ENCODE data around the gene FASTK.

Gene FASTK

DNA sequence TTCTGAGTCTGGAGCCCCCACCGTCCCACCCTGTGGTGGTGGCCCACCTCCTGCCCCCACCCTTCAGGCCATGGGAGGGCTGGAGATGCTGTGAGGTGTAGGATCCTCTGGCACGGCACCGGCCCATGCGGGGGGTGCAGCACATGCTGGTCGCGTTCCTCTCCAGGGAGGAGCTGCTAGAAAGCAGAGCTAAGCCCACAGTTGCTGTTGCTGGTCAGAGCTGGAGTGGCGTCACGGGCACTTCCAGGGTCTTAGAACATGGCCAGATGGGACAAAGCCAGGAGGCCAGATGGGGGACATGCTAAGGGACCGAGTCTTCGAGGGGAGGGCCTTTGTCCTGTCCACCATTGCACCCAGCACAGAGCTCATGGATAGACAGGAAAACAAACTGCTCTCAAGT lies 27.3 kb upstream of the FASTK start:
- Histone ChIP-seq H3K79me1 (replicated peaks; ENCODE audit: low read length, poor library complexity, severe bottlenecking) (peaks cover 50% of the 10 kb centered on the region), H4K8ac (ENCODE audit: low read length) (no peak overlapping the region), H2AFZ (ENCODE audit: low read depth, low read length) (no peak overlapping the region), H3K14ac (ENCODE audit: low read length in 2 of 2) (no peak overlapping the region), H3K4me1 (ENCODE audit: control insufficient read depth, insufficient read depth, low read depth, low read length) (peaks cover 23% of the 10 kb centered on the region), H3K36me3 (ENCODE audit: control insufficient read depth in 1 of 2, insufficient read depth in 2 of 2, low read depth in 1 of 2, low read length in 2 of 2) (peaks cover 3 to 26% of the 10 kb centered on the region in 2 experiments), H3K4ac (ENCODE audit: low read depth in 1 of 2, low read length in 2 of 2) (no peak overlapping the region), H3K18ac (ENCODE audit: low read depth in 1 of 2, low read length in 2 of 2) (no peak overlapping the region), H2BK5ac (ENCODE audit: low read depth, low read length, poor library complexity, severe bottlenecking) (no peak overlapping the region), H3K23ac (ENCODE audit: low read length in 2 of 2) (no peak overlapping the region), H2BK120ac (ENCODE audit: low read depth, low read length) (no peak overlapping the region), H3K27me3 (ENCODE audit: control insufficient read depth in 1 of 2, insufficient read depth in 1 of 2, low read length in 2 of 2) (no peaks in the 10 kb centered on the region), H4K91ac (ENCODE audit: low read length) (no peak overlapping the region), H3K4me2 (ENCODE audit: low read length, poor library complexity, severe bottlenecking) (no peak overlapping the region), H2AK5ac (ENCODE audit: low read length, severe bottlenecking) (no peak overlapping the region), H3K9me3 (ENCODE audit: control insufficient read depth, low read length) (no peaks in the 10 kb centered on the region), H2BK15ac (ENCODE audit: low read depth, poor library complexity, severe bottlenecking) (no peak overlapping the region), H2BK12ac (ENCODE audit: low read length in 2 of 2) (no peak overlapping the region), H3K4me3 (ENCODE audit: insufficient read depth in 1 of 2, low read depth in 1 of 2, low read length in 2 of 2) (no peak overlapping the region), H3K27ac (ENCODE audit: low read length, poor library complexity, severe bottlenecking) (no peak overlapping the region), H3K9ac (ENCODE audit: low read length) (peak overlapping the region; percentile 38)
- WGBS: 93% methylated on average over 10 of the region's 10 CpGs
- no peak for DNase-seq

DNA sequence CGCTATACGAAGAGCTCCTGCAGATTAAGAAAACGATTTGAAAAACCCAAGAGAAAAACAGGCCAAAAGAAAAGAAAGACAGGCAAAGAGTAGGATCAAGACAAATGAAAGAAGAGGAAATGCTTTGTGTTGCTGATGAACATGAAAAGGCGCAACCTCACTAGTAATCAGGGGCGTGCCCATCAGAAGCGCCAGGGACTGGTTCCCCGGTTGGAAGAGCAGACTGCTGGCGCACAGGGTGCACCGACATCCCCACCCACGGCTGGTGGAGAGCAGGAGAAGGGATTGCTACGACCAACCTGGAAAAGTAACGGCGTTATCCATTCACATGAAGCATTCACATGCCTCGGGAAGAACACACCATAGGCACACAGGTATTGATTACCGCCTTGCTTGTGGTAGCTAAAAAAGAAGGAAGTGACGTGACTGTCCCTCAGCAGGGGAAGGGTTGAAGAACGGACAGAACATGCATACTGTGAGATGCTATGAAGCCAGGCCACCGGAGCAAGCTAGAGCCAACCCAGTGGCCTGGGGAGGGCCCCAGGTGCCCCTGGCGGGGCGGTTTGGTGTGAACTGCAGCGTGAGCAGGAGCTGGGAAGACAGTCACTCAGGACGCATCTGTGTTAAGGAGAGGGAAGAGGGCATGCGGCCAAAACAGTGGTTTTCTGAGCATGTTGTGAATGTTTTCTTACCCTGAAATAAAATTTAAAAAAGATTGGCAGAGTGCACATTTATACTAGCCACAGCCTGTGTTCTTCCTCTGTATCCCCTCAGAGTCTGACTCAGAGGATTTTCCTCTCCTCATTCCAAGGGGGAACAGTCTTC lies 24.0 kb upstream of the FASTK start:
- H3K4me1 ChIP-seq (ENCODE audit: control insufficient read depth, insufficient read depth, low read depth, low read length): peaks cover 28% of the 10 kb centered on the region
- no peak overlapping the region for H3K4me3 ChIP-seq (ENCODE audit: insufficient read depth in 1 of 2, low read depth in 1 of 2, low read length in 2 of 2)
- no peak overlapping the region for H2BK5ac ChIP-seq (ENCODE audit: low read depth, low read length, poor library complexity, severe bottlenecking)
- no peak overlapping the region for H4K8ac ChIP-seq (ENCODE audit: low read length)
- H3K79me1 ChIP-seq (replicated peaks; ENCODE audit: low read length, poor library complexity, severe bottlenecking): peaks cover 47% of the 10 kb centered on the region
- H3K4me2 ChIP-seq (ENCODE audit: low read length, poor library complexity, severe bottlenecking): no peak overlapping the region
- no peak overlapping the region for H4K91ac ChIP-seq (ENCODE audit: low read length)
- WGBS: 78% methylated on average over 22 of the region's 23 CpGs
- no peak overlapping the region for H2BK15ac ChIP-seq (ENCODE audit: low read depth, poor library complexity, severe bottlenecking)
- no peak overlapping the region for H3K4ac ChIP-seq (ENCODE audit: low read depth in 1 of 2, low read length in 2 of 2)
- no peak overlapping the region for H3K27ac ChIP-seq (ENCODE audit: low read length, poor library complexity, severe bottlenecking)
- H3K36me3 ChIP-seq (ENCODE audit: control insufficient read depth in 1 of 2, insufficient read depth in 2 of 2, low read depth in 1 of 2, low read length in 2 of 2): peaks cover 3 to 28% of the 10 kb centered on the region in 2 experiments
- H2AK5ac ChIP-seq (ENCODE audit: low read length, severe bottlenecking): no peak overlapping the region
- no peaks in the 10 kb centered on the region for H3K27me3 ChIP-seq (ENCODE audit: control insufficient read depth in 1 of 2, insufficient read depth in 1 of 2, low read length in 2 of 2)
- no peak overlapping the region for H2AFZ ChIP-seq (ENCODE audit: low read depth, low read length)
- no peak overlapping the region for H3K18ac ChIP-seq (ENCODE audit: low read depth in 1 of 2, low read length in 2 of 2)
- H3K14ac ChIP-seq (ENCODE audit: low read length in 2 of 2): no peak overlapping the region
- no peak overlapping the region for H2BK12ac ChIP-seq (ENCODE audit: low read length in 2 of 2)
- no peaks in the 10 kb centered on the region for H3K9me3 ChIP-seq (ENCODE audit: control insufficient read depth, low read length)
- H2BK120ac ChIP-seq (ENCODE audit: low read depth, low read length): no peak overlapping the region
- peak overlapping the region; percentile 41 for H3K9ac ChIP-seq (ENCODE audit: low read length)
- DNase-seq: no peak
- H3K23ac ChIP-seq (ENCODE audit: low read length in 2 of 2): no peak overlapping the region

DNA sequence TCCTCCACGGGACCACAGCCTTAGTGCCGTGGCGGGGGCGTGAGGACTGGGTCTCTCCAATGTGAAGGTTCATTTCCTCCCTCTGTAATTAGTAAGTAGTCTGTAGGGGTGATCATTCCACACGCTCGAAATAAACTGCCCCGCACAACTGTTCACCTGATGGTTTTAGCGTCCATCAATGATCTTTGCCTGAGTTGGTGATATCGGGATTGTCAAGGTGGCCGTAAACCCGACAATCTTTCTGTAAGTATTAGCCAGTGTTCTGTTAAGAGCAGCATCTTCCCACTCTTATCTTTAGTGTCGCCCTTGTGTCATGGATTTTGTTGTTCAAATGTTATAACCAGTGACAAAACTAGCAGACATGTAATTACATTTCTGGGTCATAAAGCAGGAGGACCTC lies 23.4 kb upstream of the FASTK start:
- no peak overlapping the region for H3K18ac ChIP-seq (ENCODE audit: low read depth in 1 of 2, low read length in 2 of 2)
- peaks cover 28% of the 10 kb centered on the region for H3K4me1 ChIP-seq (ENCODE audit: control insufficient read depth, insufficient read depth, low read depth, low read length)
- H4K91ac ChIP-seq (ENCODE audit: low read length): no peak overlapping the region
- H2BK12ac ChIP-seq (ENCODE audit: low read length in 2 of 2): no peak overlapping the region
- no peak overlapping the region for H3K23ac ChIP-seq (ENCODE audit: low read length in 2 of 2)
- no peak overlapping the region for H2AFZ ChIP-seq (ENCODE audit: low read depth, low read length)
- DNase-seq: no peak
- H3K27me3 ChIP-seq (ENCODE audit: control insufficient read depth in 1 of 2, insufficient read depth in 1 of 2, low read length in 2 of 2): no peaks in the 10 kb centered on the region
- H2BK5ac ChIP-seq (ENCODE audit: low read depth, low read length, poor library complexity, severe bottlenecking): no peak overlapping the region
- H3K79me1 ChIP-seq (replicated peaks; ENCODE audit: low read length, poor library complexity, severe bottlenecking): peaks cover 43% of the 10 kb centered on the region
- no peak overlapping the region for H3K4me2 ChIP-seq (ENCODE audit: low read length, poor library complexity, severe bottlenecking)
- WGBS: 83% methylated on average over 11 of the region's 12 CpGs
- no peak overlapping the region for H2AK5ac ChIP-seq (ENCODE audit: low read length, severe bottlenecking)
- H3K9me3 ChIP-seq (ENCODE audit: control insufficient read depth, low read length): no peaks in the 10 kb centered on the region
- no peak overlapping the region for H2BK15ac ChIP-seq (ENCODE audit: low read depth, poor library complexity, severe bottlenecking)
- H2BK120ac ChIP-seq (ENCODE audit: low read depth, low read length): no peak overlapping the region
- H4K8ac ChIP-seq (ENCODE audit: low read length): no peak overlapping the region
- no peak overlapping the region for H3K14ac ChIP-seq (ENCODE audit: low read length in 2 of 2)
- no peak overlapping the region for H3K9ac ChIP-seq (ENCODE audit: low read length)
- no peak overlapping the region for H3K4ac ChIP-seq (ENCODE audit: low read depth in 1 of 2, low read length in 2 of 2)
- H3K36me3 ChIP-seq (ENCODE audit: control insufficient read depth in 1 of 2, insufficient read depth in 2 of 2, low read depth in 1 of 2, low read length in 2 of 2): peaks cover 3 to 28% of the 10 kb centered on the region in 2 experiments
- no peak overlapping the region for H3K4me3 ChIP-seq (ENCODE audit: insufficient read depth in 1 of 2, low read depth in 1 of 2, low read length in 2 of 2)
- no peak overlapping the region for H3K27ac ChIP-seq (ENCODE audit: low read length, poor library complexity, severe bottlenecking)

DNA sequence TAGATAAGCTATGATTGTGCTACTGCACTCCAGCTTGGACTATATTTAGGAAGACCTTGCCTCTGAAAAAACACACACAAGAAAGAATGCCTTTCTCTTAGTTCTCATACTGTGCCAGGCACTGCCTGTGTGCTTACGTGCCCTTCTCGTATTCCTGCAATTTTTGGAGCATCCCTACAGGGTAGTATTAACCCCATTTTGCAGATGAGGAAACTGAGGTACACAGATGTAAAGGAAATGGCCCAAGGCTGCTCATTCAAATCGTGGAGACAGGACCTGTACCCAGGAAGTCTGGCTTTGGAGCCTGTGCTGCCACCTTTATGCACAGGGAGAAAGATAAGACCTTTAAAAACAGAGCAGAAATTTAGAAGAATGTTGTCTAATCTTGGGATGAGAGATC lies 22.4 kb upstream of the FASTK start:
- Histone ChIP-seq H2BK15ac (ENCODE audit: low read depth, poor library complexity, severe bottlenecking) (no peak overlapping the region), H2AFZ (ENCODE audit: low read depth, low read length) (no peak overlapping the region), H3K4ac (ENCODE audit: low read depth in 1 of 2, low read length in 2 of 2) (no peak overlapping the region), H2BK120ac (ENCODE audit: low read depth, low read length) (no peak overlapping the region), H4K91ac (ENCODE audit: low read length) (no peak overlapping the region), H3K36me3 (ENCODE audit: control insufficient read depth in 1 of 2, insufficient read depth in 2 of 2, low read depth in 1 of 2, low read length in 2 of 2) (peaks cover 3 to 26% of the 10 kb centered on the region in 2 experiments), H3K4me2 (ENCODE audit: low read length, poor library complexity, severe bottlenecking) (no peak overlapping the region), H3K23ac (ENCODE audit: low read length in 2 of 2) (no peak overlapping the region), H3K9ac (ENCODE audit: low read length) (no peak overlapping the region), H4K8ac (ENCODE audit: low read length) (no peak overlapping the region), H3K27ac (ENCODE audit: low read length, poor library complexity, severe bottlenecking) (no peak overlapping the region), H3K79me1 (replicated peaks; ENCODE audit: low read length, poor library complexity, severe bottlenecking) (peaks cover 36% of the 10 kb centered on the region), H3K4me1 (ENCODE audit: control insufficient read depth, insufficient read depth, low read depth, low read length) (peaks cover 26% of the 10 kb centered on the region), H3K27me3 (ENCODE audit: control insufficient read depth in 1 of 2, insufficient read depth in 1 of 2, low read length in 2 of 2) (no peaks in the 10 kb centered on the region), H3K18ac (ENCODE audit: low read depth in 1 of 2, low read length in 2 of 2) (no peak overlapping the region), H3K4me3 (ENCODE audit: insufficient read depth in 1 of 2, low read depth in 1 of 2, low read length in 2 of 2) (no peak overlapping the region), H3K14ac (ENCODE audit: low read length in 2 of 2) (no peak overlapping the region), H3K9me3 (ENCODE audit: control insufficient read depth, low read length) (no peaks in the 10 kb centered on the region), H2AK5ac (ENCODE audit: low read length, severe bottlenecking) (no peak overlapping the region), H2BK12ac (ENCODE audit: low read length in 2 of 2) (no peak overlapping the region), H2BK5ac (ENCODE audit: low read depth, low read length, poor library complexity, severe bottlenecking) (no peak overlapping the region)
- WGBS: 99% methylated on average over 3 of the region's 3 CpGs
- no peak for DNase-seq
